Stimulated activated CD8-positive, alpha-beta memory T cell treated with anti-CD3 and anti-CD28 coated beads, Interleukin-12 subunit alpha, Interleukin-12 subunit beta, amount 100 ng/mL, for 1 hour (primary cell): Measurements from ENCODE around the gene MORF4L2.
"Not testable (repeated sequence)": the region's sequence is repeated elsewhere in the genome, so short reads cannot be mapped to it uniquely, and the experiment has no call there.

Source experiments
- DNase-seq: peaks from one replicate; pipeline ENCODE4 v3.0.0-alpha.2; 2020; ENCODE audit warnings: low read depth

The MORF4L2 gene

DNA sequence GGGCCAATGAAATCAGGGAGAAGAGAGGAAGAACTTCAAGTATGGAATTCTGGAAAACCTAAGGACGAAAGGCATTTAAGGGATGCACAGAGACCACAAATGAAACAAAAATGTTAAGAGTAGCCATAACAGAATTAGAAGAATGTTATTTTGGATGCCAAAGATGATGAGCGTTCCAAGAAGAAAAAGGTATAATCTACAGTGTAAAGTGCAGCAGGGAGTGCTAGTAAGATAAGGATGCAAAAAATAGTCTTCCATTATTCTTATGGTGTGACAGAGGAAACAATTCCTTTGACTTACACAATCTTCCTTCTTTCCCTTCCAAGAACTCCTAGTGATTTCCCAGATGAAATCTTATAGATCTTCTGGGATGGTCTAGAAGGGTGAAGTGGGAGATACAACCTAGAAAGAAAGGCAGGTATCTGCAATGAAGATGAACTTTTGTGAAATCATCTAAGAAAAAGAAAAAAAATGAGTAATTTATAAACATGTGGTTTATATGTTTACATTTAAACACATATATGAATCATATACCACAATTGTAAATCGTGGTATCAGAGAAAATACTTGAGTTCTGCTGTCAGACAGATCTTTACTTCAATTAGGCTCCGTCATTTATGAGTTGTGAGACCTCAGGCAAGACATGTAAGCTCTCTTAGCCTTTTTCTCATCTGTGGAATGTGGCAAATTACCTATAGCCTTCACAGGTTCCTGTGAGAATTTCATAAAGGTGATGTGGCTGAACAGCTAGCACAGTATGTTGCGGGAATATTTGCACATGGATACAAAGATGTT lies 8.1 kb downstream of the MORF4L2 start:
- no peak for DNase-seq

DNA sequence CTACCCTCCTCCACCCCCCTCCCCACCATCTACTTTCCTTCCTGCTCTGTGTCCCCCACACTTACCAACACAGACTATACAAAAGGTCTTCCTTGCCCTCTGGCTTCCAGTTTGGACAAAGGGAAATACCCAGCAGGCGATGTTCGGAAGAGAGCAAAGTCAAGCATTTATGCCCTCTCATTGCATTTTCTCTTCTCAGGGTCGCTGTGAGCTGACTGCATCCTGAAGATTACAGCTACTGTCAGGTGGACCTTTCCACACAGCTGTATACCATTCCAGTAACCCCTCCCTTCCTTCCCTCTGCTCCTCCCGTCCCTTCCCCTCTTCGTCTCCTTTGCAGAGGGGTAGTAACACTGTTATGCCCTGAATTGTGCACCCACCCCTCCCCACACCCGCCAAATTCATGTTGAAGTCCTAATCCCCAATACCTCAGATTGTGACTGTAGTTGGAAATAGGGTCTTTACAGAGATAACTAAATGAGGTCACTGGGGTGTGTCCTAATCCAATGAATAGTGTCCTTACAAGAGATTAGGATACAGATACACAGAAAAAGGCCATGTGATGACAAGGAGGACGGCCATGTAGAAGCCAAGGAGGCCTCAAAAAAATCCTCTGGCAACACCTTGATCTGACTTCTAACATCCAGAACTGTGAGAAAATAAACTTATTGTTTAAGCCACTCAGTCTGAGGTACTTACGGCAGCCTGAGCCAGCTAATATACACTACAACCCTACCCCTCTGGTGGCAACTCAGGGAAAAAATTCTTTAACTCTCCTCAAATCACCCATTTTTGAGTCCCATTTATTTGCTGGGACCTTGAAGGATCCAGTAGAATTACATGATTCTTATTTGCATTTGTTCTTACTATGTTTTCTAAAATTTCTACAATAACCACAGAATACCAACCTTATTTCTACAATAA lies 11.7 kb downstream of the MORF4L2 start:
- no peak for DNase-seq

DNA sequence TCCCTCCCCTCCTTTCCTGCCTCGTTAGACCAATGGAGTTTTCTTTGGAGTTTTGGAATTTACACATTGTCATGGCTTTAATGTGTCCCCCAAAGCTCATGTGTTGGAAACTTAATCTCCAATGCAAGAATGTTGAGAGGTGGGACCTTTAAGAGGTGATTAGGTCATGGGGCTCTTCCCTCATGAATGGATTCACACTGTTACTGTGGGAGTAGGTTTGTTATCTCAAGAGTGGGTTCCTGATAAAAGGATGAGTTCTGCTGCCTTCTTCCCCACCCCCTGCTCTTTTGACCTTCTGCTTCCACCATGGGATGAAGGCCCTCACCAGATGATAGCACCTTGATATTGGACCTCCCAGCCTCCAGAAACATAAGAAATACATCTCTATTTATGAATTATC lies 16.8 kb downstream of the MORF4L2 start:
- DNase-seq, result no peak

DNA sequence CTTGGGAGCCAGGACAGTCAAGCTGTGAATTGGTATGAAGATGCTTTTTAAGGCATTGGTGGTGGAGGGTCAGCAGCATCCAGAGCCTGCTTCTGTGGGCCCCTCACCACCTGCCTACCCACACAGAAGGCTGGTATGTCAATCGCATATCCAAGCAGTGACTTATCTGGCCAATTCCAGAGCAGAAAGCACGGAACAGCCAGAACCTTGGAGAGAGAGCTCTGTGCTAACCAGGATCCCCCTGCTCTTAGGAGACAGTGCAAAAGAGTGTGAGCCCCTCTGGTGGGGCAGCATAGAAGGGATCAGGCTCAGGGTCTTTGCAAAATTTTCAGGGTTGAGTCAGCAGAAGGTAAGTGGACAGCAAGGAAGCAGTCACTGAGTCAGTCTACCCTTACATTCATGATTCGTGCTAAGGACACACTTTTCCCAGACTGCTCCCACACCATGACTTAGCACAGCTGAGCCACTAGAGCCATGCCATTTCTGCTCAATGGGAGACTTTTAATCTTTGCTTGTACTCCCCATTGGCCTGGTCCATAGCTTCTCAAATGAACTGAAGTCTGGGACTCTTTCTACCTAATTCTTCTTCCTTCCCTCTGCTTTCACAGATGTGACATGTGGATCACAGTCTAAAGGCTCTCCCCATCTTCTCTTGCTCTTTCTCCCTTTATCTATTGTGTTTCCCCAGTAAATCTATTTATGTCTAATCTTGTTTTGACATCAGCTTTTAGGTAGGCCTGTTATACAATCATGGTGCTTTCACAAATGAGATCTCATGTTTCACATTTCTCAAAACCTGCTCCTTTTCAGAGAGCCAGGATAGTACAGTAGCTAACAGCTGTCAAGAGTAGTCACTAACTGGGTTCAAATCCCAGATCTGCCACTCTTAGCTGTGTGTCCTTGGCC lies 20.0 kb downstream of the MORF4L2 start:
- no peak for DNase-seq

DNA sequence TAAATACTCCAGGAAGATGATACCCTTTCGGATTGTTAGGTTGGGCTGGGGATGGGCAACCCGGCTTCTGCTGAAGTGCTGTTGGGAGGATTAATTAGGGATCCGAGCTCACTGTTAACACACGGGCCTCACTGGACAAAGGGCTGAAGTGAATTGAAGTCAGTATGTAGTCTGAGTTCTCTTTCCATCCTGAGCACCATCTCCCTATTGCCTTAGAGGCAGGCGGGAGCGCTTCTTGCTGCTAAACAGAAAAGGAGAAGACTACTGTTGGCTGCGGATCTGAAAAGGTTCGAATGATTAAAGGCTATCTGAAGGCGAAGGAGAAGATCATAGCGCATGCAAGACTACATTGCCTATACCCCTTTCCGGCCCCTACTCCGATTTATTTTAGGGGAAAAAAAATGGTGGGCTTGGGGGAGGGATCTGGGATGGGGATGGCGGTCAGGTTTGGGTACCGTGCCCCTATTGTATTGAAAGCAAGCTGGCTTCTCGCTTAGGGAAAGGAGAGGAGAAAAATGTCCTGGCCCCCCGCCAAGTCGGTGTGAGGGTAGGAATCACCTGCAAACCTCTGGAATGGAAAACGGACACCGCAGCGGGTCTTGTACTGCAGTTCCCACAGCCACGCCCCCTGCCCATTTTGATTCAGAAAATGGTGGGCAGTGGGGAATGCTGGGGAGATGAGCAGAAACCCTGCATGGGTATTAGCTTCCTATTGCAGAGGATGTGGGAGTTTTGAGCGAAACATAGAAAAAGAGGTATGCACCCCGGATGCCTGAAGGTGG lies 22.3 kb downstream of the MORF4L2 start:
- DNase-seq, result no peak

DNA sequence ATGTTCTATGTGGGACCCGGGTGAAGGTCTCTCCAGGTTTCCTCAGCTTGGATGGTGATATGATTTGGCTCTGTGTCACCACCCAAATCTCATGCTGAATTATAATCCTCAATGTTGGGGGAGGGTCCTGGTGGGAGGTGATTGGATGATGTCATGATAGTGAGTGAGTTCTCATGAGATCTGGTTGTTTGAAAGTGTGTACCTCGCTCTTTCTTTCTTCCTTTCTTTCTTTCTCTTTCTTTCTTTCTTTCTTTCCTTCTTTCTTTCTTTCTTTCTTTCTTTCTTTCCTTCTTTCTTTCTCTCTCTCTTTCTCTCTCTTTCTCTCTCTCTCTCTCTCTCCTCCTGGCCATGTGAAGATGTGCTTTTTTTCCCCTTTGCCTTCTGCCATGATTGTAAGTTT lies 27.0 kb downstream of the MORF4L2 start:
- DNase-seq, result not testable (repeated sequence)

DNA sequence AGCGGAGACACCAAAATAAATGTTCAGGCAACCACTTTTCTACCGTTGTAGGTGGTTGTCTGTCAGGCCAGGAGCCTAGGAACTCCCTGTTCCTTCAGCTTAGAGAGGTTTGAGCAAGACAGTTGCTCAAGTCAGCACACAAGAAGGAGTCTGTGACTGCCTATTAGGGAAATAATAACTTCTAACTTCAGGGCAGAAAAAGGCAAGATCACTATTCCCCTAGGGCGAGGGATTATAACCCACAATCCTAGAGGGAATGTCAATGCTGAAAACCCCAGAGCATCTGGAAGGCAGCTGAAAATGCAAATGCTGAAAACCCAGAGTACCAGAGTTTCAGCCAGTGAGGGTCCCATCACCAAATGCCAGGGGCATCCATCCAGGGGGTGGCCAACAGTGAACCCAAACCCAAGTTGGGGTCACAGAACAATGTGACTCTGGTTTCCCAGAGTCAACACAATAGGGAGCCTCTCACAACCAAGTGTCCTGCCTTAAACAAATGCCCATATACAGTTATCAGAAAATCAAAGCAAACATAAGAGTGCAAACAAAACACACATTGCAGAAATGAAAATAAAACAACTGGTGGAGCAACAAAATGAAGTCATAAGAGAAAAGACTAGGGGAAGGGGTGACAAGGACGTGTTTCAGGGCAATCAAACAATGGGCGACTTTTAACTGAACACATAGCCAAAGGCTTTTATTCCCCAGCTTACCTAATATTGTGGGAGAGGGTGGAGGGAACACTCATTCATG lies 27.6 kb downstream of the MORF4L2 start:
- no peak for DNase-seq

DNA sequence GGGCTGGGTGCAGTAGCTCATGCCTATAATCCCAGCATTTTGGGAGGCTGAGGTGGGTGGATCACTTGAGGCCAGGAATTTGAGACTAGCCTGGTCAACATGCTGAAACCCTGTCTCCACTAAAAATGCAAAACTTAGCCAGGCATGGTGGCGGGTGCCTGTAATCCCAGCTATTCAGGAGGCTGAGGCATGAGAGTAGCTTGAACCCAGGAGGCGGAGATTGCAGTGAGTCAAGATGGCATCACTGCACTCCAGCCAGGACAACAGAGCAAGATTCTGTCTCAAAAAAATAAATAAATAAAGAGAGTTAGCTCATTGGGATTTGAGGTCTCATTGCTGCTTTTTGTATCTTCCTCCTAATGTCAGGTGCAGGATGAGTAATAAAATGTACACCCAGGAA lies 29.4 kb downstream of the MORF4L2 start:
- DNase-seq, result not testable (repeated sequence)

DNA sequence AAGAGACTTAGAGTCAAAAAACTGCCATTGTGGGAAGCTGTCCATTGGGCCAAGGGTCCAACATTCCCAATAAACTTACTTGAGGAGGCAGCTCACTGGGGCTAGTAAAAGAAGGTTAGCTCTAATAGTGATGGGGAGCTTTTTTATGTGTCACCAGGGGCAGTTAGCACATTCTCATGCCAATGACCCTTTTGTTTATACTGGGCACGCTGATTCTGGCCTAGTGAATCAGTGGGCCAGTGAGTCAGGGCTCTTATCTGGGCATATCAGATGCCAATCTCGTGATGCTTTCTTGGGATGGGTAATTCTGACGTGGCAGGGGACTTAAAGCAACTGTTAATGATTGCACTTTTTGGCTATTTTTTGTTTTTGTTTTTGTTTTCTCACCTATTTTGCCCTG lies 29.9 kb downstream of the MORF4L2 start:
- DNase-seq, result no peak

DNA sequence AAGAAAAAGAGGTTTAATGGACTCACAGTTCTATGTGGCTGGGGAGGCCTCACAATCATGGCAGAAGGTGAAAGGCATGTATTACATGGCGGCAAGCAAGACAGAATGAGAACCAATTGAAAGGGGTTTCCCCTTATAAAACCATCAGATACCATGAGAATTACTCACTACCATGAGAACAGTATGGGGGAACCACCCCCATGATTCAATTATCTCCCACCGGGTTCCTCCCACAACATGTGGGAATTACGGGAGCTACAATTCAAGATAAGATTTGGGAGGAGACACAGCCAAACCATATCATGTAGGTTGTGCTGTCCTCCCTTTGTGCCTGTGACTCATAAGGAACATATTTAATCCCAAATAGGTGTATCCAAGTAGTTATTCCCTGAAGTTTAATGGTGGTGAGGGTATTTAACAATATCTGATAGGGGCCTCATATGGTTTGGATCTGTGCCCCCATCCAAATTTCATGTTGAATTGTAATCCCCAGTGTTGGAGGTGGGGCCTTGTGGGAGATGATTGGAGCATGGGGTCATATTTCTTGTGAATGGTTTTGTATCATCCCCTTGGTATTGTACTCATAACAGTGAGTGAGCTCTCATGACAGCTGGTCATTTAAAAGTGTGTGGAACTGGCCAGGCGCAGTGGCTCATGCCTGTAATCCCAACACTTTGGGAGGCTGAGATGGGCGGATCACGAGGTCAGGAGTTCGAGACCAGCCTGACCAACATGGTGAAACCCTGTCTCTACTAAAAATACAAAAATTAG lies 31.1 kb downstream of the MORF4L2 start:
- DNase-seq, result not testable (repeated sequence)

DNA sequence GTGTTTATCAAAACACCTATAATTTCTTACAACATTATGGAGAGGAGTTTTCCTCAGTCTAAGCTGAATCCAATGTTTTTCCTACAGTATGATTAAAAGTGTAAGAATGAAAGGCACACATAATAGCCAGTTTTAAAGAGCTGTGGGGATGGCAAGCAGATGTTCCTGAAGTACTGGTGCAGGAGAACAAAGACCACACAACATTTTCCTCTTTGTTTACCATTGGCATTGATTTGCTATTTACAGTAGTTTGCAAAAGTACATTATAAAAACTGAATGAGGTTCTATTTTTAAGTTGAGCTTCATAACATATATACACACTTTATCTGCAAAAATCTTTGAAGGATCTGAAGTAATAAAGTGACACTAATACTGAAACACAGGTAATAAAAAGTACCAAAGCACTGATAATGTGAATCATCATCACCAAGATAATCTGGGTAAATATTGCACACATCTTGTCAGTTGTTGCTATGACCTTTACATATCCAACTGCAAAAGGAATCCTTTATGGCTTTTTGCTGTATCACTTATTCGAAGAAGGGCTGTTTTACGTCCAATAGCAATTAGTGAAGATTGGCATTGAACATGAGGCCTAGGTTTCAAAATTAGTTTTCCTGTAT lies 35.2 kb downstream of the MORF4L2 start:
- no peak for DNase-seq

DNA sequence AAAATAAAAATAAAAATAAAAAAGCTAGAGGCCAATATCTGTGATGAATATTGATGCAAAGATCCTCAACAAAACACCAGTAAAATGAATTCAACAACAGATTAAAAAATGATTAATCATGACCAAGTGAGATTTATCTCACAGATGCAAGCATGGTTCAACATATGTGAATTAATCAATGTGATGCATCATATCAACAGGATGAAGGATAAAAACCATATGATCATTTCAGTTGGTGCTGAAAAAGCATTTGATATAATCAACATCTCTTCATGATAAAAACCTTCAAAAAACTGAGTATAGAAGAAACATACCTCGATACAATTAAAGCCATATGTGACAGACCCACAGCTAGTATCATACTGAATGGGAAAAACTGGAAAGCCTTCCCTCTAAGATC lies 38.9 kb downstream of the MORF4L2 start:
- DNase-seq, result no peak

DNA sequence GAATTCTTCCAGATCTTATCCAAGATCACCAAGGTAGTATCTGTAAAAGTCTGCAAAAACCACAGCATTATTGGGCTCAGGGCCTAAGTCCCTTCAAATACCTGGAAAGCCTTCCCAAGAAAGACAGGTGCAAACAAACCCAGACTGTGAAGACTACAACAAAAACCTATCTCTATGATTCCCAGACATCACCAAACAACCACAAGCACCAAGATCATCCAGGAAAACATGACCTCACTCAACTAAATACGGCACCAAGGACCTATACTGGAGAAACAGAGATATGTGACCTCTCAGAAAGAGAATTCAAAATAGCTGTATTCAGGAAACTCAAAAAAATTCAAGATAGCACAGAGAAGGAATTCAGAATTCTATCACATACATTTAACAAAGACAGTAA lies 42.4 kb downstream of the MORF4L2 start:
- DNase-seq, result no peak

DNA sequence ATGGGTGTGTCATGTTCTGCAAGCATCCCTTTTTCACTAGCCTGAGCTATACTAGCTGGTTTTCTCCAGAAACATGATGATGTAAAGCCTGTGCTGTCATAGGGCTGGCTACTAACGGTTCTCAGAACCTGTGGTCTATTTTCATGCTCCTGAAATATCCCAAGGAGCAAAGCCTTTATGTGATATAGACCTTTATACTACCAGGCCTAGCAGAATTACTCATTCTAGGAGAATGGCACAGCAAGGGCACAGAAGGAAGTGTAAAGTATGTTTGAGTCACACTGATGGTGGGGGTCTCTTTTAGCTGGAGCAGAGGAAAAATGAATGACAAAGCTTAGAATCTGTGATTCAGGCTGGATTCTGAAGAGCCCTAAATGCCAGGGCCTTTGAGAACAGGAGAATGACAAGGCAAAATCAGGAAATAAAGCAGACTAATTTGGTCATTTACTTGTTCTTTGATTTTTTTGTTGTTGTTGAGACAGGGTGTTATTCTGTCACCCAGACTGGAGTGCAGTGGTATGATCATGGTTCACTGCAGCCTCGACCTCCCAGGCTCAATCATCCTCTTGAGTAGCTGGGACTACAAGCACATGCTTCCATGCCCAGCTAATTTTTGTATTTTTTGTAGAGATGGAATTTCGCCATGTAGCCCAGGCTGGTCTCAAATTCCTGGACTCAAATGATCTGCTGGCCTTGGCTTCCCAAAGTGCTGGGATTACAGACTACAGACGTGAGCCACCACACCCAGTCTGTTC lies 45.9 kb downstream of the MORF4L2 start:
- DNase-seq, result no peak

DNA sequence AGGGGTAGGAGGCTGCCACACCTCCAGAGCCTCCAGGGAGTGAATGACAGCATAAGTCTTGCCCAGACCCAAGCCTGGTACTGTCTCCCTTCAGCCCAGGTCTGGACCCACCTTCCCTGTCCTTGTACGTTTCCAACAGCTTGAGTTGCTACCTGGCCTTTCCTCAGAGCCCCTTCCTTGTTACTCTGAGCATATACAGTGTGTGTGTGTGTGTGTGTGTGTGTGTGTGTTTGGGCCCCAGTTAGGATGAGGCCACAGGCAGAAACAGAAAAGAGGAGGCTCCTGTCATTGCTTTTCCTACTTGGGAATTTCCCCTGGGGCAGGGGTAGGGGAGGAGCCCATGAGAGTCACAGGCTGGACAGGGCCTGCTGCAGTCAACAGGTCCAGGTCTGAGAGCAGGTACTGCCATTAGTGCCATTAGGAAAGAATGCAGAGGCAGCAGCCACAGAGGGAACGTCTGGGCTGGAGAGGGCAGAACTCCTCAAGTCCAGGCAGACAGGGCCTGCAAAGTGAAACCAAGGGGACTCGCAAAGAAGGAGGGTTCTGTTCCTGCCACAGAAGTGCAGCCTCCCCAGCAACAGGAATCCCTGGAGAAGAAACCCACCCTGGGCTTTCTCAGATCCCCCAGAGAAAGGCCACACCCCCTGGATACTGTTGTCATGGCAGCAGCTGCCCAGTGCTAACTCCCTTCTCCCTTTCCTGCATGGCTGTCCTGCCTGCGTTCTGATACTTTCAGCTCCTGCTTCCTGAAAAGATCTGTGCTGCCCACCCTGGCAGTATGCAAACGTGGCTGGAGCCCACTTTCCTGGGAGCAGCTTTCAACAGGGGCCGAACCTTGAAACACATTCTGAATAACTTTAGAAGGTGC lies 47.8 kb downstream of the MORF4L2 start:
- not testable (repeated sequence) for DNase-seq

DNA sequence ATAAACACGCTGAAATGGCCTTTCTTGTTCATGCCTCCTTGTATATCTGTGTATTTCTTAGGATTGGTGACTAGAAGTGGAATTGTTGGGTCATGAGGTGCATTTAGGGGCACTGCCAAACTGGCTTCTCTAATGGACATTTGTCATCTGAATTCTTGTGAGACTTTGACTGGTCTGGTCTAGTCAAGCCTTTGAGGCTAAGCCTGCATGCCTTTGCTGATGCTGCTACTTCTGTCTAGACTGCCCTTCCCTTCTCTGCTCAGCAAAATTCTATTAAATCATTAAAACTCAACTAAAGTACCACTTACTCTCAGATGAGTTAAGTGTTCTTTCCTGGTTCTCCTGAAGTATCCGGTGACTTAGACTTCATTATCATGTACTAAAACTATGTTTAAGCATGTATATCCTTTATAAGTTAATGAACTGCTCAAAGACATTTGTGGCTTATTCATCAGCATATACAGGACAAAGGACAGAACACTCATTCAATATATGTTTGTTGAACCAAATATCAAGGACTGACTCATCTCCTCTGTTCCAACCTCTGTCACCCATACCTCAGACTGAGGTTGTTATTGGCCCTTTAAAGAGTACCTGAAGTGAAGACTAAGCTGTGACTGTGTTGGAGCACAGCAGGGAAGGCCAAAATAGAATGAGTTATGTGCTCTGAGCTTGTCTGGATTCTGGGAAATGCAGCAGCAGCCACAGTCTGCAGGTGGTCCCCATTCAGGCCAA lies 48.7 kb downstream of the MORF4L2 start:
- no peak for DNase-seq

DNA sequence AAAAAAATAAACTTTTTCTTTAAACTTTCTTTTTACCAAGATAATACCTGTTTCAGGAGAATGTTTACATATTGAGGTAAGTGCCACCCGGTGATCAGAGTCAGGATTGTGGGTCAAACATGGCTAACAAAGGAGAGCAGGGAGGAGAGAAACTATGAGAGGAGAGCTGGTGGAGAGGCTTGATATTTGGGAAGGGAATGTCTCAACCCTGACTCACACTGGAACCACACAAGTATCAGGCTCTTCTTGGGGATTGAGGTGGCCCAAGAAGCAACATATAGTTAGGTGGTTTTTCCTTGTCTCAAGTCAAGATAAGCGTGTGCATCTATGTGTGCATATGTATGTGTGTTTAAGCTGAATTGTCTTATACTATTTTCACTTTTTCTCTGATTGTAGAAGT lies 51.1 kb downstream of the MORF4L2 start:
- DNase-seq, result no peak
